GM12878 (cell line): ENCODE results near the gene CFDP1. TPM values are rescaled to one million over a fixed set of nuclear protein-coding genes. Genes with fewer than 3 reads are reported as not detected.

ENCODE experiments used
- ATAC-seq: fragments of 200-7000 bp; cut with Tn5 transposase; 3 replicates; pipeline ENCODE4 v1.9.1; 2020; ENCODE audit warnings: mild to moderate bottlenecking, moderate library complexity
- BruUV-seq: library from RNA; stranded (reverse); fragments of 400-500 nt; replicated peaks from 2 replicates; lab custom pipeline; 2021; lab: Mats Ljungman, UMichigan
- CTCF ChIA-PET: fragments of 300-600 bp; sonication (Branson Sonifier 250); formaldehyde crosslinking; extraction: SDS; loops from one replicate; lab custom pipeline; 2021; ENCODE audit warnings: inconsistent platforms; lab: Yijun Ruan, JAX
- POLR2A ChIA-PET: fragments of 350-600 bp; formaldehyde crosslinking; extraction: SDS; loops from one replicate; lab custom pipeline; 2021; ENCODE audit warnings: inconsistent platforms; lab: Charles Lee
- RAD21 ChIA-PET: fragments of 300-600 bp; sonication (Branson Sonifier 250); formaldehyde crosslinking; loops from one replicate; lab custom pipeline; 2023; ENCODE audit warnings: antibody characterized with exemption; ENCODE audit not compliant: unreplicated experiment; lab: Charles Lee
- SMC1A ChIA-PET: fragments of 300-600 bp; sonication (Branson Sonifier 250); formaldehyde crosslinking; loops from one replicate; lab custom pipeline; 2023; ENCODE audit not compliant: unreplicated experiment, uncharacterized antibody; lab: Charles Lee
- DNase-seq: peaks from one replicate; pipeline ENCODE4 v3.0.0-alpha.2; 2011; ENCODE audit warnings: low read depth, low spot score
- FAIRE-seq: peaks from 3 replicates; lab custom pipeline; 2011; peaks lifted over from hg19 to GRCh38; lab: Jason Lieb, UNC
- H2AFZ ChIP-seq: 2 replicates; pipeline ENCODE4 v1.6.0; 2011; ENCODE audit warnings: low read depth, low read length, control low read depth; ENCODE audit not compliant: control insufficient read depth
- H3K27ac ChIP-seq: 2 replicates; pipeline ENCODE4 v1.5.1; 2011; ENCODE audit warnings: control low read depth; ENCODE audit not compliant: control insufficient read depth, insufficient read depth
- H3K27me3 ChIP-seq, 2 experiments: replicated peaks in 1 of 2; 2 replicates each; pipeline versions ENCODE4 v1.6.0 to v1.6.1; 2011; ENCODE audit warnings: low read length in 1 of 2; ENCODE audit not compliant: control insufficient read depth in 2 of 2, insufficient read depth in 2 of 2
- H3K36me3 ChIP-seq, 2 experiments: 2 replicates each; pipeline ENCODE4 v1.5.1; 2011; ENCODE audit warnings: low read length in 1 of 2; ENCODE audit not compliant: control insufficient read depth in 2 of 2, insufficient read depth in 2 of 2
- H3K4me1 ChIP-seq: 2 replicates; pipeline ENCODE4 v1.6.1; 2011; ENCODE audit warnings: mild to moderate bottlenecking, low read length, moderate library complexity, mixed read lengths; ENCODE audit not compliant: control insufficient read depth, insufficient read depth
- H3K4me2 ChIP-seq: 2 replicates; pipeline ENCODE4 v1.6.0; 2011; ENCODE audit warnings: control low read depth; ENCODE audit not compliant: control insufficient read depth, insufficient read depth
- H3K4me3 ChIP-seq: fragments of 200-600 bp; sonication (generic); 2 replicates; pipeline ENCODE4 v1.5.1; 2016
- H3K79me2 ChIP-seq: 2 replicates; pipeline ENCODE4 v1.6.0; 2011; ENCODE audit warnings: low read length; ENCODE audit not compliant: control insufficient read depth, insufficient read depth
- H3K9ac ChIP-seq: 2 replicates; pipeline ENCODE4 v1.8.0; 2011; ENCODE audit warnings: low read length, control low read depth, mixed read lengths; ENCODE audit not compliant: control insufficient read depth, insufficient read depth
- H3K9me3 ChIP-seq: replicated peaks from 3 replicates; pipeline ENCODE4 v1.5.1; 2011; ENCODE audit warnings: mild to moderate bottlenecking, low read length; ENCODE audit not compliant: control insufficient read depth, insufficient read depth
- H4K20me1 ChIP-seq: 2 replicates; pipeline ENCODE4 v1.6.0; 2011; ENCODE audit not compliant: control insufficient read depth, insufficient read depth
- KLF5 ChIP-seq: fragments of 450-650 bp; IDR thresholded peaks from 2 replicates; pipeline ENCODE4 v1.6.1; 2014; ENCODE audit warnings: mild to moderate bottlenecking; ENCODE audit not compliant: partially characterized antibody
- NR2C2 ChIP-seq: IDR thresholded peaks from 2 replicates; pipeline ENCODE4 v1.6.1; 2011; ENCODE audit warnings: borderline replicate concordance, low read depth; ENCODE audit not compliant: control insufficient read depth, insufficient read length
- SREBF2 ChIP-seq: IDR thresholded peaks from 2 replicates; pipeline ENCODE4 v1.6.1; 2012; ENCODE audit warnings: mild to moderate bottlenecking, low read length
- WGBS: methylation state at CpG from one replicate; pipeline ENCODE4 v1.1.6; 2016; ENCODE audit warnings: low lambda C conversion rate; ENCODE audit not compliant: insufficient replicate concordance, insufficient coverage; ENCODE audit errors: missing lambda C conversion rate; 5-methylcytosine and 5-hydroxymethylcytosine counted together
- in situ Hi-C: fragments of 300-500 bp; cut with MboI; formaldehyde crosslinking; loops from 9 replicates; pipeline ENCODE4 v1.14.3; 2018; ENCODE audit warnings: mixed read lengths
- intact Hi-C: fragments of 100-400 bp; cut with micrococcal nuclease; formaldehyde crosslinking; loops from one replicate; pipeline ENCODE4 v1.14.2; 2022; ENCODE audit not compliant: unreplicated experiment
- polyA plus RNA-seq, 11 experiments: library from polyadenylated mRNA; depleted of rRNA in 4 of 11; unstranded in 6 of 11; stranded (reverse) in 5 of 11; fragments of >200 nt; fragmentation: Nextera tagmentation in 4 of 11; fragmentation: Illumina TruSeq in 1 of 11; extraction: Ambion mirVana in 4 of 11; extraction: Trizol in 1 of 11; gene quantifications; 1 replicate in 1 of 11; 2 replicates in 10 of 11; pipeline versions ENCODE4 v1.2.1 to v1.2.3, GENCODE V29; 2011 to 2016; ENCODE audit warnings: inconsistent platforms in 2 of 11, missing spikeins in 2 of 11, low read depth in 1 of 11
- total RNA-seq, 4 experiments: library from RNA; depleted of rRNA in 3 of 4; stranded (reverse); fragments of >200 nt in 3 of 4; fragmentation: Illumina TruSeq in 1 of 4; extraction: Trizol in 1 of 4; gene quantifications; 2 replicates each; pipeline versions ENCODE4 v1.2.1 to v1.2.3, GENCODE V29; 2013 to 2021
- TF ChIP-seq, protein P1 (sequence below): fragments of 450-650 bp; IDR thresholded peaks from 2 replicates; pipeline ENCODE4 v1.6.1; 2018; ENCODE audit warnings: borderline replicate concordance, mild to moderate bottlenecking; ENCODE audit not compliant: partially characterized antibody

CFDP1 gene
- total and polyA plus RNA-seq, 10 of the 15 experiments (the other 5 are each of a cell fraction or from before 2014, with no cell fraction given): 22.3 to 64.8 (median 36.7) TPM

DNA sequence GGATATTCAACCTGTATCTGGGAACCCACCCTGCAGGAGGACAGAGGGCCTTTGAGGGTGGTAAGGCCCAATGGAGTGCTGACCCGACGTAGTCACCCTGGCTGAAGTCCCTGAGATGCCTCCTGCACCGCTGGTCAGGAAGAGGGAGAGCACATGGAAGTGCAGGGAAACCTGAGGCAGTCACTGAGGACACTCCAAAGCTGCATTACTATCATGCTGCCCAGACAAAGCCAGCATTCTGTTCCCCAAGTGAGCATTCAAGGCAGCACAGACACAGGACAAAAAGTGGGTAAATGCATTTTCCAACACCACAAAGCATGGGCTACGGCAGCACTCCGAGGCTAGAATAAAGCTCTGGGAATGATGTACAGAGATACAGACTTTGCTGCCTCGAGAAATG, 135.0 kb downstream of the CFDP1 start:
- BruUV-seq: no TSS peak
- H3K4me3 ChIP-seq: no peak overlapping the region
- no peaks in the 10 kb centered on the region for H3K4me1 ChIP-seq
- no peak overlapping the region for H3K9ac ChIP-seq
- CTCF ChIA-PET: no interaction called here
- SMC1A ChIA-PET: interaction anchor here (0.6 kb wide), 1 partner anchor 348 kb away, joined by 3 read pairs; no protein-coding TSS in a partner anchor
- H3K36me3 ChIP-seq: no peaks in the 10 kb centered on the region; a peak in 1 of 4 replicates
- no peak overlapping the region for H3K27ac ChIP-seq
- no peak overlapping the region for H2AFZ ChIP-seq
- RAD21 ChIA-PET: no interaction called here
- no peaks in the 10 kb centered on the region for H4K20me1 ChIP-seq
- TF ChIP-seq KLF5 (no peak), SREBF2 (no peak)
- TF ChIP-seq, protein P1, sequence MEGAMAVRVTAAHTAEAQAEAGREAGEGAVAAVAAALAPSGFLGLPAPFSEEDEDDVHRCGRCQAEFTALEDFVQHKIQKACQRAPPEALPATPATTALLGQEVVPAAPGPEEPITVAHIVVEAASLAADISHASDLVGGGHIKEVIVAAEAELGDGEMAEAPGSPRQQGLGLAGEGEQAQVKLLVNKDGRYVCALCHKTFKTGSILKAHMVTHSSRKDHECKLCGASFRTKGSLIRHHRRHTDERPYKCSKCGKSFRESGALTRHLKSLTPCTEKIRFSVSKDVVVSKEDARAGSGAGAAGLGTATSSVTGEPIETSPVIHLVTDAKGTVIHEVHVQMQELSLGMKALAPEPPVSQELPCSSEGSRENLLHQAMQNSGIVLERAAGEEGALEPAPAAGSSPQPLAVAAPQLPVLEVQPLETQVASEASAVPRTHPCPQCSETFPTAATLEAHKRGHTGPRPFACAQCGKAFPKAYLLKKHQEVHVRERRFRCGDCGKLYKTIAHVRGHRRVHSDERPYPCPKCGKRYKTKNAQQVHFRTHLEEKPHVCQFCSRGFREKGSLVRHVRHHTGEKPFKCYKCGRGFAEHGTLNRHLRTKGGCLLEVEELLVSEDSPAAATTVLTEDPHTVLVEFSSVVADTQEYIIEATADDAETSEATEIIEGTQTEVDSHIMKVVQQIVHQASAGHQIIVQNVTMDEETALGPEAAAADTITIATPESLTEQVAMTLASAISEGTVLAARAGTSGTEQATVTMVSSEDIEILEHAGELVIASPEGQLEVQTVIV: no peak
- WGBS: 83% methylated on average over 6 of the region's 6 CpGs
- no peaks in the 10 kb centered on the region for H3K79me2 ChIP-seq
- H3K4me2 ChIP-seq: no peak overlapping the region
- no peaks in the 10 kb centered on the region for H3K9me3 ChIP-seq
- intact Hi-C loops: no loop called here
- POLR2A ChIA-PET: no interaction called here
- ATAC-seq (no peak), FAIRE-seq (no peak), DNase-seq (no peak)
- in situ Hi-C loops: no loop called here
- H3K27me3 ChIP-seq: no peaks in the 10 kb centered on the region

DNA sequence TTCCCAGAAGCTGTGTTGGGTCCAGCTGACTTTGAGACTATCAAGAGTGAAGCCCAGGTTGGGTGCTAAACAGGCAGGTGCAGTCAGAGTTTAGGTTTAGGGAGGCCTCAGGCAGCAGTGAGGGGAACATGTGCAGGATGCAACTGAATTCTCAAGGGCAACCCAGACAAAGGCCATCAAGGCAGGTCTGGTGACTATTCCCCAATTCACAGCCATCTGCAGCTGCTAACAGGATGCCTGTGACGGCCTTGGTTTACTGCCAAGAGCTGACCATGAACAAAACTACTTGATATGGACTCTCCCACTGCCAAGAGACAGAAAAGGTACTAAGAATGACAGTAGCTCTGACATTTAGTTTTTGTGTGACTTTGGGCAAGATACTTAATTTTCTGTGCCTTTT, 136.7 kb downstream of the CFDP1 start:
- Histone ChIP-seq H4K20me1 (no peaks in the 10 kb centered on the region), H3K4me2 (no peak overlapping the region), H3K9ac (no peak overlapping the region), H3K4me3 (no peak overlapping the region), H3K79me2 (no peaks in the 10 kb centered on the region), H3K36me3 (no peaks in the 10 kb centered on the region; a peak in 1 of 4 replicates), H3K27ac (no peak overlapping the region), H3K27me3 (no peaks in the 10 kb centered on the region), H2AFZ (no peak overlapping the region), H3K9me3 (no peaks in the 10 kb centered on the region), H3K4me1 (no peaks in the 10 kb centered on the region)
- FAIRE-seq (no peak), DNase-seq (no peak), ATAC-seq (no peak)
- in situ Hi-C loops: no loop called here
- no peak for TF ChIP-seq NR2C2
- CTCF ChIA-PET: interaction anchor here (0.8 kb wide), 1 partner anchor 10 kb away, joined by 3 read pairs; no protein-coding TSS in a partner anchor
- intact Hi-C loops: no loop called here
- POLR2A ChIA-PET: no interaction called here
- SMC1A ChIA-PET: interaction anchor here (0.7 to 0.9 kb wide), 2 partner anchors 76 to 85 kb away, joined by 3 read pairs; no protein-coding TSS in a partner anchor
- 100% methylated on average over 1 of the region's 1 CpG for WGBS
- no TSS peak for BruUV-seq
- RAD21 ChIA-PET: no interaction called here
